ENCODE results near the gene GIMAP8.
A peak's percentile ranks its signal among the peaks of the same experiment; 100 is the strongest.

Gene GIMAP8

DNA sequence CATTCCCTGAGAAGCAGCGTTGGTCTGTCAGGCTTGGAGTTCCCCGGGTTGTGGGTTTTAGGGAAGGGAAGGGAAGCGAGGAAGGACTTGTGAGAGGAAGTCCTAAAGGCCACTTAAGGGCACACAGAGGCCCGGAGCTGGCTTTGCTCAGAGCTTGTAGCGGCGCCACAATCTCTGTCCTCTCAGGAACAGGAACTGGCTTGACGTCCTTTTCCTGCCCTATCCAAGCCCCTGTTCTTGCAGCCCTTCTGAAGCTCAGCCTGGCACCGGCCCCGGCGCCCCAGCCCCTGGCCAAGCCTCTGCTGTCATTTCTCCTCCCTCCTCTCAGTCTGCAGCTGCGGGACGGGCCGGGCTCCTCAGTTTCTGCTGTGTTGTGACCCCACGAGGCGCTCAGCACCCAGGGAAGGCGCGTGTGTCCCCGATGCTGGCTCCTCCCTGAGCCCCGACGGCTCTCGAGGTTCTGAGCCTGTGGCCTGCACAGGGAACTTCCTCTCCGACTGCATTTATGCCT is at the start of gene GIMAP8:
Gene GIMAP8 (plus strand): TSS at position 140 of the 511 bp plus-strand sequence. CDS start 16,069 bp downstream, outside the sequence.
- peak; percentile 49 to 50 for DNase-seq (ENCODE audit: low read depth in 1 of 2, low spot score in 1 of 2)

DNA sequence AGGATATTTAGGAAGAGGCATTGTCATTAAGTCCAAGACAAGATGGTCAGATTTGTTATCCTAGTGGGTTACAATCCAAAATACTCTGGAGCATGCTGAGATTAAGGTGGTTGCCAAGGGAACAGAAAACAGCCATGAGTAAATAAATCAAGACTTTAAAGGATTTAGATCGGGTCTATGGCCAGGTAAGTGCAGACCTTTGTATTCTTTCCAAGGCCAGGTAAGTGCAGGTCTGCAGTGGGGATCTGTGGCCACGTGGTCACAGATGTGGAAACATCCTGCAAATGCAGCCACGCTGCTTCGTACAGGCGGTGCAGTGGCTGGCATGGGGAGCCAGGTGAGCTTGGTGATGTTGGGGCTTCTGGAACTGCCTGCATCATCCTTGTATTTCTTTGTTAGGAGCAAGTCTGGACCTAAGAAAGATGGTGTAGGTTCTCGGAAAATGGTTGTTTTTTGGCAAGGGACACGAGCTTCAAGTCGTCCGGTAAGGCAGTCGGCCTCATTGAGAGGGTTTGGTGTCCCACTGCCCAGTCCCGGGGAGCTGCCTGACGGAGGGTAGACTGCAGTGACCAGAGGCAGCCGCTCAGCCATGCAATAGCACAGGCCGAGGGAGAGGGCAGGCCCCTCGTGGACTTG is 49.5 kb upstream of the GIMAP8 start:
- DNase-seq (ENCODE audit: low read depth in 1 of 2, low spot score in 1 of 2) = no peak

DNA sequence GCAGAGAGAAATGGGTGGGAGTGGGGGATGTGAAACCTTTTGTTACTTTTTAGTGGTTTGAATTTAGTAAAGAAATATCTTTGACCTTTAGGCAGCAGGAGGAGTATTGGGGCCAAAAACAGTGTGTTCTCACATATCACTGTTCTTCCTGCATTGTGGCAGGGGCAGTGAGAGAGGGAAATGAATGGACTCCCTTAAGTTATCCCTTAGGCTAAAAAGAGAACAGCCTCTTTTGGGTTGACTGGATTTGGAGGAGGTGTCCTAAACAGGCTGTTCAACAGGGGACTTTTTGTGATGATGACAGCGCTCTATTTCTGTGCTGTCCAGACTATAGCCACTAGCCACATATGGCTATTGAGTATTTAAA is 49.0 kb upstream of the GIMAP8 start:
- DNase-seq (ENCODE audit: low read depth in 1 of 2, low spot score in 1 of 2) = no peak

DNA sequence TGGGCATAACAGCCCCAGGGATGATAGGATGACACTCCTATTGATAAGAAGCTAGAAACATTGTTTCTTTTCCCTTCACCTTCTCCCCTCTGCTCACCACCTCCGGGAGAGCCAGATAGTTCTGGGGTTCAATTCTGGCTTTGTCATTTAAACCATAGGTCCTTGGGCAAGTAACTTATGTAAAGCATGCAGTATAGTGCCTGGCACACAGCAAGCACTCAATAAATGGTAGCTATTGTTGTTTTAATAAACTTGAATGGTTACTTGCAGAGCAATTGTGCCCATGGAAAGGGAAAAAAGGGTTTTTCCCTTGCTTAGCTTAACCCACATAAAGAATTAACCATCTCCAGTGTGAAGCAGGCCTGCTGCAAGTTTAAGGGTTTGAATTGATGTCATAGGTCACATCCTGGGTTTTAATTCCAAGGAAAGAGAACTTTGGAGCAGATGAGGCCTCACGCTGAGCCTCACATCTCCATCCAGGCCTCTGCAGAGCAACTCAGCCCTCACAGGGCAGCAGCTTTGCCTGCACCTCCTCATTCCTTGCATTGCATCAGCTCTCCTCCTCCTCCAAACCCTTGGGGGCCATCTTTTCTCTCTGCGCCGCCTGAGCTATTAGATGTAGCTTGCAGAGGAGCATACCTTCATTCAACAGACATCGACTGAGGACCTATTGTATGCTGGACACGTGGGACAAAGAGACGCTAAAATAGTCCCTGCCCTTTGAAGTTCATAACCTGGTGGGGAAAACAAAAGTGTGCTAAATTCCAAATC is 48.4 kb upstream of the GIMAP8 start:
- no peak for DNase-seq (ENCODE audit: low read depth in 1 of 2, low spot score in 1 of 2)

DNA sequence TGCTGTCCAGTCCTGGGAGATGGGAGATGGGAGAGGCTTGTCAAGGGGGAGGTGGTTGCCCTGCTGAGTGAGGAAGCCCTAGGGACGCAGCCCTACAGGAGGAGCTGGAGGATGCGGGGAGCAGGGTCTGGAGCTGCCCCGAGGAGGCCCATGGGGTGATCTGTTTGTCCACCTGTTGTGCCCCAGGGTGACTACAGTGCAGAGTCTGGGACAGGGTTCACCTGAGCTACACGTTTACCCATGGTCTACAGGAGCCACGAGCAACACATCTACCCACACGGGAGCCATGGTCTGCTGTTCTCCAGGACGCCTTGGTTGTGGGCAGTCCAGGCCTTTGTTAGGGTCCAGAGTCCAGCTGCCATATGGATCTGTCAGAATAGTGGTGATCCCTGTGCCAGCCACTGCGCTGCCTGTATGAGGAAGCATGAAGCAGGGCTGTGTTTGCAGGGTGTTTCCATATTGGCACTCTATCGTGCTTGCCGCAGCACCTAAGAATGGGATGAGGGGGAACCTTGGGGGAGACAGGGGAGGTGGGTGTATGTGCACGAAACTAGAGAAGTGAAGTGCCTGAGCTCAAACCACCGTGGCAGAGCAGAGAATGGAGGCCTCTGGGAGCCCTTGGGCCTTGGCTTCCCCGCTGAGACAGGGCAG is 47.6 kb upstream of the GIMAP8 start:
- no peak for DNase-seq (ENCODE audit: low read depth in 1 of 2, low spot score in 1 of 2)

DNA sequence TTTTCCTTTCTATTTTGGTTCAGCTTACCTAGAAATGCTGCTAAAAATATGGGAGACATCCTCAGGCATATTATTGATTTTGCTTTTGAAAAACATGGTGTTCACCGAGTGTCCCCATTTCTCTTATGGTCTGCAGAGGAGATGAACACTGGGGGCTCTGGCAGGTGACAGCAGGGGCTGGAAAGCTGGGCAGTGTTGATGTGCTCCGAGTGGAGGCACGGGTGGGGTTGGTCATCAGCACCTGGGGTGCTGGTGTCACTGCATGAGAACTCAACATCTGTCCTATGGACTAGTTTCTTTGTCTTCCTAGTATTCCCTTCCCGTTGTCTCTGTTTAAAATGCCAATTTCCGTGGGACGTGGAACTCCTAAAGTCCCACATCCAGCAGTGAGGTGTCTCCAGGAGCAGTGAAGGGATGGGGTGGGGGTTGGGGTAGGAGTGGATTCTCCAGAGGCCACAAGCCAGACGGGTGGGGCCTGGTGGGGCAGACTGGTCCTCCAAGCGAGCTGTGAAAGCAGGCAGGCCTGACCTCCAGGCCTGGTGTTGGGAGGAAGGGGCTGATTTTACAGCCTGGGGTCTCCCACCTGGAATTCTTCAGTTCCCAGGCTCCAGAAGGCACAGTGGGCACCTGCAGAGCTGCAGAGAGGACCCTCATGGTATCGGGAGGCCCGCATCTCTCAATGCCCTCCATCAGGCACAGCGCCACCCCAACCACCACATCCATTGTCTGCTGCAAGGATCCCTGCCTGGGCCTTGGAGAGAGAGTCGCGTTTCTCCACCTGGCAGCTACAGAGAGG is 46.9 kb upstream of the GIMAP8 start:
- DNase-seq (ENCODE audit: low read depth in 1 of 2, low spot score in 1 of 2) = no peak

DNA sequence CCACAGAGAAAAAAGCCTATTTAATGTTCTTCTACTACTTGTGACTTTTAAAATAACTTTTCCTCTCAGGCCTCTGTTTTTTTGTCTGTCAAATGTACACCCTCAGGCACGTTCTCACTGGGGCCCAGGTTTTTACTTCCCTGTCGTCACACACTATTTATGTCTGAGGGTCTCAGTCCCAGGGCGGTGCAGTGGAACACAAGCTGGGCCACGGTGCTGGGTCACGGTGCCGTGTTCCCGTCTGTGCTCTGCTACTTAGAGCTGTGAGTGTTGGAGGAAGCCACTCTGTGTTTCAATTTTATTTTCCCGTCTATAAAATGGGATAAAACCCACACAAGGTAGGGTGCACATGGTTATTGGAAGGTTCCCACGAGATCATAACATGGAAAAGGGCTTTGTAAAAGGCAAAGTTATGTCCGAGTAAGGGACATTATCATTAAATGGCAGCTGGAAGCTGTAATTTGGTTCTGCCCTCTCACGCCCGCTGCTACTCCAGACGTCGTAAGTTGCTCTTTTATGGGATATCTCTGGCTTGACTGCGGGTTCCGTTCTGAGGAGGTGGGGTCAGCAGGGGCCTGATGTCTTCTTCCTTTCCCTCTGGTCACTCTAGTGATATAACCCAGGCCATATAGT is 46.1 kb upstream of the GIMAP8 start:
- no peak for DNase-seq (ENCODE audit: low read depth in 1 of 2, low spot score in 1 of 2)

DNA sequence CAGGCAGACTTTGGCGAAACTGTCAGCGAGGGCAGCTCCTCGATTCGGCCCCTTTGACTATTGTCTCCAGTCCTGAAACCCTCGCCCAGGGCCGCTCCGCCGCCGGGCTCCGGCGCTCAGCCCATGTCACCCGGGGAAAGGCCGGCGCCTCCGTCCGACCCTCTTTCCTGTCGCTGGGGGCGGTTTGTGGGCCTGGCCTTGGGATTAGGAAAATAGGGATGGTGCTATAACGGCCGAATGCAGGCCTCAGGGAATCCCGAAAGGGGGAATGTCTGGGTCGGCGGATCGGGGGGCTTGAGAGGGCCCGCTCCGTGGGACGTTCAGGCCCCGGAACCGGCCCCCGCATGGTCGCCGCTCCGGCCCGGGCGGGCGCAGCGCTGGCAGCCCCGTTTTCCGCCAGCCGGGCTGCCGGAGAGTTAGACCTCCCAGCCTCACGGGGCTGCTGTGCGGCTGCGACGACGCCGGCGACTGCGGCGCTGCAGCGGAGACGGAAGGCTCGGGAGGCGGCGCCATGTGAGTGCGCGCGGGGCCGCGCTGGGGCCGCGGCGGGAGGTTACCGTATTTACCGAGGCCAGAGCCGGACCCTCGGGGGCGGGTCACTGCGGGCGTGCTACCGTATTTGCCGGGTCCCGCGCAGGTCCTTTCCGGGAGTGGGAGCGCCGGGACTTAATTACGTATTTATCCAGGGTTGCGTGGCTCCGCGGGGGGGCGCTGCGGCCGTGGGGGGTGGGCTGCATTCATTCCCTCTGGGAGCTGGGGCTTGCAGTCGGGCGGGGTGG is 45.4 kb upstream of the GIMAP8 start:
- peak; percentile 51 to 67 for DNase-seq (ENCODE audit: low read depth in 1 of 2, low spot score in 1 of 2)

DNA sequence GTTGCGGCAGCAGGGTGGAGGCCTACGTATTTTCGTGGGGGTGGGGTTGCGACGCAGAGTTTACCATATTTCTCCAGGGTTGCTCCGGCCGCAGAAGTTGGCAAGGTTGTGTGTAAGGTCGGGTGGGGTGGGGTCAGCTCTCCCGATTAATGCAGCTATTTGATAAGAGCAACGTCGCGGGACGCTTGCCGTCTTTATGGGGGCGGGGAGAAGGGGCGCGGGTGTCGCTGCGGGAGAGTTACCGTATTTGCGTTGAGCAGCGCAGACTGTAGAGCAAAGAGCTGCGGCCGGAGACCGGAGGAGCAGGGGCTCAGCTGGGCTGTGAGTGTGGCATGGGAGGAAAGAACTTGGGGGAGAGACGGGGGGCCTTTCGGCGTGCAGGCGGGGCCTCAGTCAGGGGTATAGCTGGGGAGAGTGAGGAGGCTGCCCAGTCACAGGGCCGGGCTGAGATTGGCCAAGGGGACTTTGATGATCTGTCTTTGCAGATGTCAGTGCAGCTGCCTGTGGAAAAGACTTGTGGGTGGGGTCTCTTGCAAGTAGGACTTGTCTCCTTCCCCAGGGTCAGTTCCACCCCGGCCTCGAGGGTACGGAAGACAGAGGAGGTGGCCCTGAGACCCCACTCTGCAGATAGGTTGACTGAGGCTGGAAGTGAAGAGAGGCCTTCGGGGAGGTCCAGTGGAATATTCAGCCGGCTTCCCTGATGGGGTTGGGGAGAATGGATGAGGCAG is 44.7 kb upstream of the GIMAP8 start:
- peak in 1 of 2 donors; percentile 21 for DNase-seq (ENCODE audit: low read depth in 1 of 2, low spot score in 1 of 2)

DNA sequence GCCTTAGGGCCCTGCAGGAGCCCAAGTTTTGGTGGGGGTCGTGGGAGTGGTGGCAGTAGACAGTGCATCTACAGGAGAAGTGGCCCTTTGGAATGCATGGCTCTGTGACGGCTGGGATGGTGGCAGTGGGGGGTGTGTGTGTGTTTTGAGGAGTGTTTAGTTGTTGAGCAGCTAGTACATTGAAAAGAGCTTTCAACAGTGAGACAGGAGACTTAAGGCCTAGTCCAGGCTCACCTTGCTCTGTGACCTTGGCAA is 44.2 kb upstream of the GIMAP8 start:
- DNase-seq (ENCODE audit: low read depth in 1 of 2, low spot score in 1 of 2) = no peak

DNA sequence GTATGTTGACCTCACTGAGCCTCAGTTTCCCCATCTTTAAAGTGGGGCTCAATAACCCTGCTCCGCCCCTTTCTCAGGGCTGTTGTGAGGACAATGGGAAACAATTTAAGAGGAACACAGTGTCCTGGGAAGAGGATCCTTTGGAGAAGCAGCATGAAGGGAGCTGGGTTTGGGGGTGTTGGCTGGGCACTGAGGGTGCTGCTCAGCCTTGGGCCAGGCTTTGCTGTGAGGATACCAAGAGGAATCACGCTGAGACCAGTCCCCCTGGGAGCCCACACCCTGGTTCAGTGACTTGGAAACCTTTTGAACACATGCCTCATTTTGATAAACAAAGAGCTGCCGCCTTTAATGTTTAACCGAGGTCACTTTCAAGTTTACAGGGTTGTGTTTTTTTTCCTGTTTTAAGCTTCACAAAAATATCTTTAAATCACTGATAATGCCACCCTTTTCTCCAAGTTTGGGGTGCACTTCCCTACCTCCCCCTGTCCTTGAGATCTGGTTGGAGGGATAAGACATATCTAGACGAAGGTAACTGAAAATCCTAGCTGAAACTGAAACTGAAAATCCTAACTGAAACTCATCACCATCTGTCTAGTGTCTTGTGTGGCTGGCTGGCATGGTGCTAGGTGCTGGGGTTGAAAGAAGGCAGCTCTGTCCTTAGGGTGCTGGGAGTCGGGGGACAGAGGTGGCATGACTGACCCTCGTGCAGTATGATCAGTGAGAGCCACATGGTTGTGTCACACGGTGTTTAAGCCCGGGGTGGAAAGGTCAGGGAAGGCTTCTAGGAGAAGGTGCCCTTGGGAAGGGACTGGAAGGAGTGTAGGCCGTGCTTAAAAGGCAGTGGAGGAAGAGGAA is 43.6 kb upstream of the GIMAP8 start:
- no peak for DNase-seq (ENCODE audit: low read depth in 1 of 2, low spot score in 1 of 2)

DNA sequence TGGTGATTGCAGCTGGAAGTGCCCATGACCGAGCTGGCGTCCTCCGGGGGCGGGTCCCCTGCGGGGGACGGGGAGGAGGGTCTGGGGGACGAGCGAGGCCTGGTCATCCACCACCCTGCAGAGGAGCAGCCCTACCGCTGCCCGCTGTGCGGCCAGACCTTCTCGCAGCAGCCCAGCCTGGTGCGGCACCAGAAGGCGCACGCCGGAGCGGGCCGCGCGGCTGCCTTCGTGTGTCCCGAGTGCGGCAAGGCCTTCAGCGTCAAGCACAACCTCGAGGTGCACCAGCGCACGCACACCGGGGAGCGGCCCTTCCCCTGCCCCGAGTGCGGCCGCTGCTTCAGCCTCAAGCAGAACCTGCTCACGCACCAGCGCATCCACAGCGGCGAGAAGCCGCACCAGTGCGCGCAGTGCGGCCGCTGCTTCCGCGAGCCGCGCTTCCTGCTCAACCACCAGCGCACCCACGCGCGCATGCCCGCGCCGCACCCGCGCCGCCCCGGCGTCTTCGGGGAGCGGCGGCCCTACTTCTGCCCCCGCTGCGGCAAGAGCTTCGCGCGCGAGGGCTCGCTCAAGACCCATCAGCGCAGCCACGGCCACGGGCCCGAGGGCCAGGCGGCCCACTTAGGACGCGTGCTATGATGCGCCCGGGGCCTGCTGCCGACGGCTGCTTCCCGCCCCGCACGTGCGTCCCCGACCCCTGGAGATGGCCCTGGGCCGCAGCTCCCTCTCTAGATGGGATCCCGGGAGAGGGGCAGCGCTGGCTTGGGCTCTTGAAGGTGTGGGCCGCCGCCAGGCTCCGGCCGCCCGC is 42.6 kb upstream of the GIMAP8 start:
- no peak for DNase-seq (ENCODE audit: low read depth in 1 of 2, low spot score in 1 of 2)

DNA sequence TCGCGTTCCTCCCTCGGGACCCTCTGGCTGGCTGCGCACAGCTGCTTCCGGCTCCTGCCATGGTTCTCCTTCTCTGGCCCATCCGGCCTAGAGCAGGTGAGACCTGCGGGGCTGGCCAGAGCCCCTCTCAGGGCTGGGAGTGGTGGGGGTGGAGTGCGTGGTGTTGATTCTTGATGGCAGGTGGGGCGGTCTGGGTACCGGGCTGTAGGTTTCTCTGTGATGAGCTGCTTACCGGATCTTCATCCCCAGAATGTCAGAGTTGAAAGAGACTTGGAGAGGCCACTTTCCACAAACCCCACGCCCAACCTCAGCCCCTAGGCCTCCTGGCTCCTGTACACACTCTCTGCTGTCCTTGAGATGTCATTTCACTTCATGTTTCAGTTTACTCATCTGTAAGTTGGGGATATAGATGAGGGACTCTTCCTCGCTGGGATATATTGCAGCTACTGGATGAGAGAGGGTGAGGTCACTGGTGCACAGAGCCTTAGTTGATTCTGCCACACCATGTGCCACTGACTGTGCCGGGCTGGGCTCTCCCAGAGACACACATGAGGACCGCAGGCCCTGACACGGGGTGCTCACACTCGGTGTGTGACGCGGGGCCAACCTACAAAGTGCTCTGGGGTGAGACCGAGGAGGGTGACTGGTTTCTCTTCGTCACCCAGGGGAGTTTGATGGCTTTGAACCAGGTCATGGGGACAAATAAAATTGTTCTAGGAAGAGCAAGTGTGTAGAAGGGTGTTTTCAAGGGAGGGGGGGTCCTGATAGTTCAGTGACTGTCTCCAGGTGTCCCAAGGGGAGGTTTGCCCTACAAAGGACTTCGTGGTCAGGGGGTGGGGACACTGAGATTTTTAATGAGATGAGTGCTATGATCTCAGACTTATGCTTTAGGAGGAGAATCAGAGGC is 41.8 kb upstream of the GIMAP8 start:
- no peak for DNase-seq (ENCODE audit: low read depth in 1 of 2, low spot score in 1 of 2)

DNA sequence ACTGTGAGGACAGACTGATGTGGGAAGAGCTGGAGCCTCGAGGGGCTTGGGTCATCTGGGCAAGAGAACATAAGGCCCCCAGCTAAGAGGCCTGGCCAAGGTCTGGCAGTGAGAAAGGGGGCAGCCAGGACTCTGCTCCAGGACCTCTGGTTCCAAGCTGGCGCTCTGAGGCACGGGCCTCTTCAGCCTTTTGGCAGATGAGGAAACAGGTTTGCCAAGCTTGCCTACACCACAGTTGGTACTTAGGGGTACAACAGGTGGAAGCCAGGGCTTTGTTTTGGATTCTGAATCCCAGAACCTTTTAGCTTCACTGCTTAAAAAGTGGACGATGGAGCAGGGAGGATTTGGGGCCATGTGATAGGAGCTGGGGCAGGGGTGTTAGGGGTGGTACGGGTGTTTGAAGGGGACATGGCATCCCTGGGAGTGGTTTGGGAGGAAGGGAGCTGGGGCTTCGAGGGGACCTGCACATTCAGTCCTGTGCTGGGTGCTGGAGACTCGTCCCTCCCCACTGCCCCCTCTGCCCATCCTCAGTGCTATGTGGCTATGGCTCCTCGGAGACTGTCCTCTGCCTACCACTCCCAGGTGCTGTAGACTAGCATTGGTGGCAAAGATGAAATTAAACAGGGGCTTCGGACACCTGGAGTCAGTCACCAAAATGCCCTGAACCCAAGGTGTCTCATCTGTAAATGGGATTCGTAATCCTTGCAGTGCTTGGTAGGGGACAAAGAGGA is 41.0 kb upstream of the GIMAP8 start:
- no peak for DNase-seq (ENCODE audit: low read depth in 1 of 2, low spot score in 1 of 2)

DNA sequence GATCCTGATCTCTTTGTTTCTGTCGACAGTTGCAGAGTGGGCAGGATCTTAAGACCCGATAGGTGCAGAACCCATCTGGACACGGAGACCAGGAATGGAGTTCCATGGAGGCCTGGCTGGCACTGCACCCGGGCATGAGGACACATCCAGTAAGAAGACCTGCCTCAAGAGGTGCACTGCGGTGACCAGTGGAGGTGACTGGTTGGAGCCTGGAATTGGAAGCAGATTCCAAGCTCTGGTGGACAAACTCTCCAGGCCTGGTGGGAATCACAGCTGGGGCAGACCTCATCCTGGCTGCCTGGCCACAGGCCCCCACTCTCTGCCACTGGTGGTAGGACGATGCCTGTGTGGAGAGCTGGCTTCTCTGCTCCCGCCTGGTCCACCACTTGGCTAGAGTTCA is 40.3 kb upstream of the GIMAP8 start:
- DNase-seq (ENCODE audit: low read depth in 1 of 2, low spot score in 1 of 2) = no peak

DNA sequence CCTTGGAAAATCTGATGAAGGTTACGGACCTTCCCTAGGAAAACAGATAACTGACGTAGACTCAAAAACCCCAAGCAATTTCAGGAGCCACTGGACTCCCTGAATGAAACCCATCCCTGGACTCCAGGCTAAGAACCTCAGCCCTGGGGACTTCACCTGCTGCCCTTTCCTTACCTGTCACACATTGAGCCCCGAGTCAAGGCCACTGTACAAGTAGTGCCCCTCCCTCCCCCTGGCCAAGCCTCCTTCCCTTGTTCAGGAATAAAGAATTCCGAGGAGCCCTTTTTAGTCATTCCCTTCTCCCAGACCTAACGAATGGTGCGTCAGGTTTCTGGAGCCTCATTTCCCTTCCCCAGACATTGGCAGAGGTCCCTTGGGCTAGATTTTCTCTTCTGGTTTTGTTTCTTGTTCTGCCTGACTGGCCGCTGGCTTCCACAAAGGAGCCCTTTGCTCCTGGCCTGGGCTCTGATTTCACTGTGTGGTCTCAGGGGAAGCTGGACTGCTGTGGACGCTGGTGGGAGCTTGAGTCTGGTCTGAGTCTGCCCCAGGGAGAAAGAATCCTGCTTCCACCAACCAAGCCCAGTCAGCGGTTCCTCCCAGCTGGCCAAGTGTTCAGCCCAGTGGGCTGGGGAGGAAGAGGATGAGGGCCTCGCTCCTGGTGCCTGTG is 39.6 kb upstream of the GIMAP8 start:
- no peak for DNase-seq (ENCODE audit: low read depth in 1 of 2, low spot score in 1 of 2)
